GM21529 (cell line): ENCODE data around the gene ACSS3.

Experiments
- ATAC-seq: cut with Tn5 transposase; IDR thresholded peaks from one replicate; pipeline ENCODE4 v1.9.1; 2021; ENCODE audit not compliant: unreplicated experiment

ACSS3 gene

DNA sequence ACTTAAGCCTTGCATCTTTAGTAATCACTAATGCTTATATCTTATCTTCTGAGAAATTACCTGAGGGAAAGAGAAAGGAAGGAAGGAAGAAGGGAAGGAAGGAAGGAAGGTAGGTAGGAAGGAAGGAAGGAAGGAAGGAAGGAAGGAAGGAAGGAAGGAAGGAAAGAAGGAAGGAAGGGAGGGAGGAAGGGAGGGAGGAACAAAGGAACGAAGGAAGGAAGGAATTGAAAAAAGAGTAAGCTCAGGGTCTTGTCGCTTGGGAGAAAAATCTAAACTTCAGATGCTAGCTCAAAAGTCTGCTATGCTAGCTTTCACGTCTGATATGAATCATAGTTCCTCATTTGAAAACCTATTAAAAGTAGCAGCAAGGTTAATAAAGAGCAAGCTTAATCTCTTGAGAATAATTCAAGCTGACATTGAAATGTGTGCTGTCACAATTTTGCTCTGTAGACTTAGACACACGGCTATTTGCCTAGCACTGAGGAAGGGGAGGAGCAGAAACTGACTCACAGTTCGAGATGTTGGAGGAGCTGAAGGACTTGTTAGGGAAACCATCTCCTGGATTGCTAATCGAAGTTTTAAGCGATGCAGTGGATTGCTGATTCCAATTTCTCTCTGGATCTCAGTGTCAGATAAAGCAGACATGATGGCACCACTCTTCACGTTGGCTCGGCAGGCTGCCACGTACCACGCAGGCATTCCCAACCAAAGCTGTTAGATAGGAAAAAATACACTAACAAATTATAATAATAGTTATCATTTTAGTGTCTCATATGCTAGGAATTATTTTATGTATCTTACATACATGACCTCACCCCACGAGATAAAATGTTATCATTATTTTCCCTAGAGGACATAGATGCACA, 216.7 kb downstream of the ACSS3 start:
- no peak for ATAC-seq

GRCh38 chr12:81295251-81295650, 217.4 kb downstream of the ACSS3 start:
- no peak for ATAC-seq

DNA sequence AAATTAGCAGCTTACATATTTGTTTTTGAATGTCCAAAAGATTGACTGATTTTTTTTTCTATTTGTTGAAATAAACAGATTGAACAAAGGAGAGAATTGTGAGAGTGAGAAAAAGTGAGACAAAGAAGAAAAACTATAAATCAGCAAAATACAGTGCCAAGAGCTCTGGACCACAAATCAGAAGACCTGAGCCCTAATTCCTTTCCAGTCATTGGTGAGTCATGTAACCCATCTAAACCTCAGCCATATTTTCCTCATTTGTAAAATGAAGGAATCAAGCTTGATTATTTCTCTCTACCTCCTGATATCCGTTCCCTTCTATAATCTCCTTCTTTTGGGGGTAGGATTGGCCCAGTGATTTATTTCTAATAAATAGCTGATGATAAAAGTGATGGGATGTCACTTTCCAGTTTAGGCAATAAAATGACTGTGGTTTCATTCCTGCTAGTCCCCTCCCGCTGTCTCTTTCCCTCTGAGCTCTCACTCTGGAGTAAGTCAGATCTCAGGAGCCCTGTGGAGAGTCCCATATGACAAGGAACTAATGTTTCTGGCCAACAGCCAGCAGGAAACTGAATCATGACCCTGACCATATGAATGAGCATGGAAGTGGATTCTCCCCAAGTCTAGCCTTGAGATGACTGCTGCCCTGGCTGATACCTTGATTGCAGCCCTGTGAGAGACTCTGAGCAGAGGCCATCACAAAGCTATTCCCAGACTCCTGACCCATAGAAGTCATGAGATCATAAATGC, 218.9 kb downstream of the ACSS3 start:
- no peak for ATAC-seq

DNA sequence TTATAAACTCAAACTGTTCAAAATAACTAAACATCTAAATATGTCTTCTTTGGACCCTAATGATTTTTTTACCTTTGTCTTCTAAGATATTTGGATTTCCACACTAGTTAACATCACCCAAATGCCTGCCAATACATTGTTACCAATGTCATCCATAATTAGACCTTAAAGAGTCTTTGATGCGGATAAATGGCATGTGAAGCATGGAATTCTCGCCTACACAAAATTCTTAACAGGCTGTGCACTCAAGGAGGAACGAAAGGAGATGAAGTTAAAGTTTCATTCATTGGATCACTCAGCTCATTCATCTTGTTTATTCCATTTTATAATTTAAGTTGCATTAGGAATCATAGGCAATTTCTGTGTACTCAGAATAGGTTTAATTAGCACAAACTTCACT, 219.7 kb downstream of the ACSS3 start:
- ATAC-seq: no peak

GRCh38 chr12:81300454-81300853, 222.6 kb downstream of the ACSS3 start:
- no peak for ATAC-seq

DNA sequence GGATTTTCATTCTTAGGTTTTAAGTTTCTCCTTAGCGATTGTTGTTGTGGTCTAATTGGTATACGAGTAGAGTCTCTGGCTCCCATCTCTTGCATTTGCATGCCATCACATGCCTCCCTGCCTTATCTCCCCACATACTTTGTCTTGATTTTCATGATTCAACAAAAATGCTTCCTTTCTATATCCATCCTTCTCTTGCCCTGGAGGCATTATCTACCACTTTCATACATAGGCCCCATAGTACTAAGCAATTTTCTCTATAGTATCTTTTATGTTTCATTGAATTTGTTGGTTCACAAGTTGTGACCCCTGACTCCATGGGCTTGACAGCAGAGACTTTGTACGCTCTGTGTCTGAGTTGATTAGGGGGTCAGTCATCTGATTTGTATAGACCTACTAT, 226.1 kb downstream of the ACSS3 start:
- ATAC-seq: no peak
